Stimulated activated CD8-positive, alpha-beta memory T cell treated with anti-CD3 and anti-CD28 coated beads, Interleukin-4, amount 100 ng/mL, for 48 hours (primary cell): ENCODE data around the gene EIF1.

ENCODE experiments used
- DNase-seq: peaks from one replicate; pipeline ENCODE4 v3.0.0-alpha.2; 2020

Gene EIF1

GRCh38 chr17:41705271-41705991, 16.7 kb downstream of the EIF1 start:
- no peak for DNase-seq

GRCh38 chr17:41707803-41708669, 19.4 kb downstream of the EIF1 start:
- DNase-seq: no peak

GRCh38 chr17:41710472-41711090, 21.9 kb downstream of the EIF1 start:
- no peak for DNase-seq

GRCh38 chr17:41711669-41712400, 23.1 kb downstream of the EIF1 start, which contains the start of gene GAST:
Gene GAST, plus strand, starts transcription at chr17:41712331. Its CDS starts 3,106 bp downstream, at chr17:41715437.
- no peak for DNase-seq

GRCh38 chr17:41717408-41718286, 29.0 kb downstream of the EIF1 start:
- no peak for DNase-seq

GRCh38 chr17:41718287-41718645, 29.6 kb downstream of the EIF1 start:
- DNase-seq: no peak

- no peak for DNase-seq
These were observed 33.5 kb downstream of the EIF1 start for GRCh38 chr17:41722231-41722630.

GRCh38 chr17:41723801-41724475, 35.3 kb downstream of the EIF1 start:
- no peak for DNase-seq

GRCh38 chr17:41724476-41725050, 35.9 kb downstream of the EIF1 start:
- no peak for DNase-seq

GRCh38 chr17:41725134-41725533, 36.4 kb downstream of the EIF1 start:
- no peak for DNase-seq

- no peak for DNase-seq
These were observed 39.4 kb downstream of the EIF1 start for GRCh38 chr17:41728056-41728455.

- no peak for DNase-seq
These were observed 41.8 kb downstream of the EIF1 start for GRCh38 chr17:41730479-41730878.

GRCh38 chr17:41731836-41732235, 43.2 kb downstream of the EIF1 start:
- DNase-seq: no peak

GRCh38 chr17:41733348-41734138, 44.9 kb downstream of the EIF1 start:
- no peak for DNase-seq

GRCh38 chr17:41734139-41734948, 45.7 kb downstream of the EIF1 start, which contains the start of gene HAP1:
Gene HAP1, minus strand, starts transcription at chr17:41734643. Its CDS starts 9 bp downstream, at chr17:41734634.
- peak; percentile 40 for DNase-seq

GRCh38 chr17:41734949-41735313, 46.2 kb downstream of the EIF1 start:
- DNase-seq: no peak

- no peak for DNase-seq
These were observed 47.1 kb downstream of the EIF1 start for GRCh38 chr17:41735744-41736143.

- no peak for DNase-seq
These were observed 48.4 kb downstream of the EIF1 start for GRCh38 chr17:41736983-41737679.

- DNase-seq: no peak
These were observed 49.0 kb downstream of the EIF1 start for GRCh38 chr17:41737680-41738023.
